H1 (cell line): ENCODE results near the gene FHL2. TPM values are rescaled to one million over a fixed set of nuclear protein-coding genes. Genes with fewer than 3 reads are reported as not detected.

Source experiments
- BCL11A ChIP-seq, 2 experiments: IDR thresholded peaks; one replicate each; pipeline ENCODE4 v1.6.1; 2011; ENCODE audit warnings: low read depth in 2 of 2, low read length in 2 of 2, mild to moderate bottlenecking in 2 of 2
- CHD1 ChIP-seq: IDR thresholded peaks from 2 replicates; pipeline ENCODE4 v1.6.1; 2012; ENCODE audit warnings: low read depth, low read length, improper control_type of control experiment
- CREB1 ChIP-seq: IDR thresholded peaks from 2 replicates; pipeline ENCODE4 v1.6.1; 2012; ENCODE audit warnings: inconsistent platforms
- GTF2F1 ChIP-seq: IDR thresholded peaks from 2 replicates; pipeline ENCODE4 v1.6.1; 2012; ENCODE audit warnings: low read depth, low read length, improper control_type of control experiment, borderline replicate concordance
- JUN ChIP-seq: IDR thresholded peaks from 2 replicates; pipeline ENCODE4 v1.6.1; 2011; ENCODE audit warnings: low read depth, mild to moderate bottlenecking, improper control_type of control experiment, low read length
- KDM4A ChIP-seq: IDR thresholded peaks from one replicate; pipeline ENCODE4 v1.7.1; 2012; ENCODE audit warnings: low read depth, mild to moderate bottlenecking, moderate library complexity, low read length, inconsistent platforms; ENCODE audit not compliant: severe bottlenecking
- RBBP5 ChIP-seq: IDR thresholded peaks from 2 replicates; pipeline ENCODE4 v1.7.1; 2012; ENCODE audit warnings: low read depth, mild to moderate bottlenecking, inconsistent platforms, low read length, moderate library complexity, borderline replicate concordance
- TAF7 ChIP-seq: optimal IDR thresholded peaks from 2 replicates; pipeline ENCODE3; 2011; ENCODE audit warnings: low read depth, mild to moderate bottlenecking, inconsistent platforms, low read length, moderate library complexity, borderline replicate concordance
- polyA plus RNA-seq, 7 experiments: library from polyadenylated mRNA; depleted of rRNA in 3 of 7; stranded (reverse) in 5 of 7; unstranded in 2 of 7; fragments of >200 nt in 5 of 7; fragments of 200-250 nt in 2 of 7; gene quantifications; 1 replicate in 5 of 7; 2 replicates in 1 of 7; 4 replicates in 1 of 7; pipeline versions ENCODE4 v1.2.1 to v1.2.3, GENCODE V29; 2011 to 2013; ENCODE audit warnings: missing spikeins in 2 of 7, mixed read lengths in 2 of 7
- total RNA-seq: library from RNA; stranded (reverse); fragmentation: NEBNext Ultra II Directional; extraction: Animal tissue kit (Norgen Biotek cat#: 25700); gene quantifications from 2 replicates; pipeline ENCODE4 v1.2.1, GENCODE V29; 2021

The FHL2 gene
- total and polyA plus RNA-seq, 2 of the 8 experiments (the other 6 are each of a cell fraction or from before 2014, with no cell fraction given): 33.2 to 64.3 TPM

- TF ChIP-seq CHD1: no peak
- TF ChIP-seq CREB1: no peak
- TF ChIP-seq TAF7: no peak
- no peak for TF ChIP-seq JUN
- TF ChIP-seq KDM4A: no peak
- no peak for TF ChIP-seq GTF2F1
- TF ChIP-seq RBBP5: no peak
- TF ChIP-seq BCL11A (IDR thresholded peaks at IDR 0.05; ENCODE audit: low read depth in 2 of 2, low read length in 2 of 2): no peak
- TF ChIP-seq, all 59 proteins: peak for 0
Observed at GRCh38 chr2:105417857-105418436, 19.1 kb upstream of the FHL2 start (continued).
